ENCODE measurements around the gene MSRB3.

MSRB3 gene

DNA sequence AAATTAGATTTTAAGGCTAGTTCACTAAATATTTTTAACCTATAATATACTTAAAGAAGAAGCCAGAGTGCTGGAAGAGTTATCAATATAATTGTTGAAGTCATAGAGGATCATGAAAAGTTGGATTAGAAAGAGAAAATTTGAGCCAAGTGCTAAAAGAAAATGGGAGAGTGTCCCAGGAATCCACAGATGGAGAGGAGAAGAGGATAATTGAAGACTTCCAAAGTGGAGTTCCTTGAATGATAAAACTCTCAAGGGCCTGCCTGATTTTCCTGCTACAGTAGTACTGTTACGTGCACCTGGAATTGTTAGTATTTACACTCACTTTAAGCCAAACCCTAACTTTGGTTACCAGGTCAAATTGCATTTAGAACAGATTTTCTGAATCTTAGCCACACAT, 113.2 kb downstream of the MSRB3 start:
- no peak for DNase-seq (ENCODE audit: low spot score)

DNA sequence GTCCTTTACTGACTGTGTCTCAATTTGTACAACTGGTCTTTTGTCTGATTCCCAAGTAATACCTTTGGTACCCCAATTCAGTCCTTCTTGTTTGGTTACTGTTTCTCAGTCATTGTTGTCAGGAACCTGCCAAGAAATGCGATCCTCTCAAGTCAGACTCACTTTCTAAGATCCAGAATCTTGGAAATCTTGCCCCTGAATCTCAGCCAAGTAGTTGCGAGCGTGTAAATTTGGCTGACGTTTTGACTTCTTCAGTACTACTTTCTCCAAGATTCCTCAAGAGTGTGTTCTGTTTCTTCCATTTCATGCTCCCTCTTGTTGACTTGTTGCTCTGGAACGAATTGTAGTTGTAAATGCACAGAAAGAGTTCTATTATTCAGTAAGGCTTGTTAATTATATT, 114.0 kb downstream of the MSRB3 start:
- DNase-seq (ENCODE audit: low spot score) = no peak

DNA sequence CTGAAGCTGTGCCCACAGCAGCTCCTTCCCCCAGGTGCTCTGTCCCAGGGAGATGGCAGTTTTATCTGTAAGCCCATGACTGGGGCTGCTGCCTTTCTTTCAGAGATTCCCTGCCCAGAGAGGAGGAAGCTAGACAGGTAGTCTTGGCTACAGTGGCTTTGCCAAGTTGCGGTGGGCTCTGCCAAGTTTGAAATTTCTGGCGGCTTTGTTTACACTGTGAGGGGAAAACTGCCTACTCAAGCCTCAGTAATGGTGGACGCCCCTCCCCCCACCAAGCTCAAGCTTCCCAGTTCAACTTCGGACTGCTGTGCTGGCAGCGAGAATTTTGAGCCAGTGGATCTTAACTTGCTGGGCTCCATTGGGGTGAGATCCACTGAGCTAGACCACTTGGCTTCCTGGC, 124.7 kb downstream of the MSRB3 start:
- DNase-seq (ENCODE audit: low spot score) = no peak

DNA sequence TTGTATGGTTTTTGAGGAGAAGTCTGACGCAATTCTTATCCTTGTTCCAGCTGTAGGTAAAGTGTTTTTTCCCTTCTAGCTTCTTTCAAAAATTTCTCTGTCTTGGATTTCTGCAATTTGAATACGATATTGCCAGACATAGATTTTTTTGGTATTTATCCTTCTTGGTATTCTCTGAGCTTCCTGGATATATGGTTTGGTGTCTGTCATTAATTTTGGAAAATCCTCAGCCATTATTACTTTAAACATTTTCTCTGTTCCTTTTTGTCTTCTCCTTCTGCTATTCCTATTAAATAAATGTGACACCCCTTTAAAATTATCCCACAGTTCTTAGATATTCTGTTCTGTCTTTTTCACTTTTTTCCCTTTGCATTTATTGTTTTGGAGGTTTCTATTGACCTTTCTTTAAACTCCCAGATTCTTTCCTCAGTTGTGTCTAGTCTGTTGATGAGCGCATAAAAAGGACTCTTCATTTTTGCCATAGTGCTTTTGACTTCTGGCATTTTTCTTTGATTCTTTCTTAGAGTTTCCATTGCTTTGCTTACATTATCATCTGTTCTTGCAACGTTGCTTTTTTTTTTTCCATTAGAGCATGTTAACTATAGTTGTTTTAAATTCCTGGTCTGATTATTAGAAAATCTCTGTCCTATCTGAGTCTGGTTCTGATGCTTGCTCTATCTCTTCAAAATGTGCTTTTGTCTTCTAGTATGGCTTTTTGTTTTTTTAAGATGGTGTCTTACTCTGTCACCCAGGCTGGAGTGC, 129.1 kb downstream of the MSRB3 start:
- no peak for DNase-seq (ENCODE audit: low spot score)

DNA sequence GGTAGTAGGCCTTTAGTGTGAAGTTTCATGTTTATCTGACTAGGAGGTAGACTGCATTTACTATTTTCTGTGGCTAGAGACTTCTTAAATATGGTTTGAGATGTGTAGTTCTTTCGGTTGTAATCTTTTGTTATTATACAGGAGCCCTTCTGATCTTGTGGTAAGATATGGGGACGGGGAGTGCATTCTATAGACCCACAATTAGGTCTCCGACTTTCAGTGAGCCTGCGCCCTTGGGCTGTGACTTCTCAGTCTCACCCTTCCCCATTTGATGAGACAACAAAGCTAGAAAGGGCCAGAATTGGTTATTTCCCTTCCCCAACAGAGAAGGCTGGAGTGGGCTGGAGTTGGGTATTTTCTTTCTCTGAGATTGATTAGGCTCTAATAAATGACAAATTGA, 130.0 kb downstream of the MSRB3 start:
- no peak for DNase-seq (ENCODE audit: low spot score)

DNA sequence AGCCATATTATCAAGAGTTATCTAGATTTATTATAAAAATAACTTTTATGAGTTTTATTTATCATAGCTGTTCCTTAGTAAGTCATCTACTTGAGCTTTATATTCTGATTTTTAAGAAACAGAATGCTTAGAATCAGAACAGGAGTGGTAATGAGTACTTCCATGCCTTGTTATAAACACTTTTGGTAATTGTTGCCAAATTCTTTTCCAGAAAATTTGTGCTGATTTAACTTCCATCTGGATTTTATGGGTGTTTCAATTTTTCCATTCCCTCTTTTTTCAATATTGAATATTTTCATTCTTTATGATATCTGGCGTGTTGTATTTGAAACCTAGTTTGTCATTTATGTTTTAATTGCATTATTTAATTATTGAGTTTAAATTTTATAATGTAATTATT, 131.2 kb downstream of the MSRB3 start:
- DNase-seq (ENCODE audit: low spot score) = no peak

DNA sequence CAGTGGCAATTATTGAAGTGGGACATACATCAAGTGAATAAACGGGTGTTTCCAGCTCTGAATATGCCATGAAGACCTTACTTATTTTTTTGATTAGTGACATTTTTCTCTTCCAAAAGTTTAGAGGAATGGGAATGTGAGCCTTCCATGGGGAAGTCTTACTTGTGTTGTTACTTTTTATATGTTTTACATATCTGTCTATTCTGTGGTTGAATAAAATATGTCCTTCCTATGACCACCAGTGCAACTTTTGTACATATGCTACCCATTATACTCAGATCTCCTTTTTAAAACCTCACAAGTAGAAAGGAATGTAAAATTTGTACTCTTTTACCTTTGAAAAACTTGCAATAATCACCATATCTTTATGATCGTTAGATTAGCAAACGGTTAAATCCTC, 132.7 kb downstream of the MSRB3 start:
- no peak for DNase-seq (ENCODE audit: low spot score)

DNA sequence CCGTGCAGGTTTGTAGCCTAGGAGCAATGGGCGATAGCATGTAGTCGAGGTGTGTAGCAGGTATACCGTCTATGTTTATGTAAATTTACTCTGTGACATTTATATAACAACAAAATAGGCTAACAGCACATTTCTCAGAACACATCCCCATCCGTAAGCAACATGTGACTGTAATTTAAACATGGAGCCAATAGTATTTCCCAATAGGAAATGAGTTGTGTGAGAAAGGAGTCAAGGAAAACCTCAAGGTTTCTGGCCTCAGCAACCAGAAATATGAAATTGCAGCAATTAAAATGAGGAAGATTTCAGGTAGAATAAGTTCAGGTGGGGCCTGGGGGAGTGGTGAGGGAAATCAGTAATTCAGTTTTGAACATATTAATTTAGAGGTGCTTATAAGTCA, 136.0 kb downstream of the MSRB3 start:
- no peak for DNase-seq (ENCODE audit: low spot score)

DNA sequence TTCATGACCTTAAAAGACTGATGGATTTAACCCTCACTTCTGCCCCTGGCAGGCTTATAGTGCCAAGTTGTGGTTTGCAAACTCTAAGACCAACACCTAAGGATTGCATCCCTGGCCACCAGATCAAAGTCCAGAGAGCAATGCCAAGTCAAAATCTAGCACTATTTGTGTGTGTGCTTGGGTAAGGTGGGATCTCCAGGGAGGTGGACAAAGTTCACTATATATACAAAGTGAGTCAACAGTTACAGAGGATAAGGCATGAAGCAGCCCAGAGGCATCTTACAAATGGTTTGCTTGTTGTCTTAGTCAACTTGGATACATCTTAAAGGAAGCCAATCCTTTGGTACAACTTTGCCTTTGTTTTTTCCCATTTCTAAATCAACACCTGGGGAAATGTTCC, 137.3 kb downstream of the MSRB3 start:
- no peak for DNase-seq (ENCODE audit: low spot score)

DNA sequence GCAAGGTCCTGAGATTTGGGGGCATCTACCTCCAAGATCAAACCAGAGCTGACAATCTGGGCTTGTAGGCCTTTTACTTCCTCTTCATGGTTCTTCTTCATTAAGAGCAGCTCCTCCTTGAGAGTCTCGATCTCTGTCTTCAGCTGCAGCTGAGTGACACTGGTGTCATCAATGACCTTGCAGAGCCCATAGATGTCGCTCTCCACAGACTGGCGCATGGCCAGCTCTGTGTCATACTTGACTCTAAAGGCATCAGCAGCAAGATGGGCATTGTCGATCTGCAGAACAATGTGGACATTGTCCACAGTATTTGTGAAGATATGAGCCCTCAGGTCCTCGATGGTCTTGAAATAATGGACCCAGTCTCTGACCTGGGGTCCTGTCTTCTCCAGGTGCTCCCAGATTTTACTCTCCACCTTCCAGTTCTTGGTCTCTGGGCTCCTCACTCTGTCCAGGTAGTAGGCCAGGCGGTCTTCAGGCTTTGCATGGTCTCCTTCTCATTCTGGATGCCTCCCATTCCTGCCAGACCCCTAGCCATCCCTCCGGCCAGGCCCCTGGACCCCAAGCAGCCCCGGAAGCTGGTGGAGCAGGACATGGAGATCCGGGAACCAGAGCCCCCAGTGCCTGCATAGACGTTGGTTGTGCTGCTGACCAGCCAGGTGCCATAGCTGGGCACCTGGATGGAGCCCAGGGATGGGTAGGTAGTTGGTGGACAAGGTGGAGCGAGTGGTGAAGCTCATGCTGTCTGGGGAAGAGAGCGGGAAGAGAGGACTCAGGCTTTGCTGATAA, 141.0 kb downstream of the MSRB3 start:
- no peak for DNase-seq (ENCODE audit: low spot score)

DNA sequence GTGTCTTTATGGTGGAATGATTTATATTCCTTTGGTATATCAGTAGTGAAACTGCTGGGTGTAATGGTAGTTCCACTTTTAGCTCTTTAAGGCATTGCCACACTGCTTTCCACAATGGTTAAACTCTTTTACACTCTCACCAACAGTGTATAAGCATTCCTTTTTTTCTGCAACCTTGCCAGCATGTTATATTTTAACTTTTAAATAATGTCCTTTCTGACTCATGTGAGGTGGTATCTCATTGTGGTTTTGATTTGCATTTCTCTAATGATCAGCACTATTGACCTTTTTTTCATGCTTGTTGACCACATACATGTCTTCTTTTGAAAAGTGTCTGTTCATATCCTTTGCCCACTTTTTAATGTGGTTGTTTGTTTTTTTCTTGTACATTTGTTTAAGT, 142.5 kb downstream of the MSRB3 start:
- no peak for DNase-seq (ENCODE audit: low spot score)

DNA sequence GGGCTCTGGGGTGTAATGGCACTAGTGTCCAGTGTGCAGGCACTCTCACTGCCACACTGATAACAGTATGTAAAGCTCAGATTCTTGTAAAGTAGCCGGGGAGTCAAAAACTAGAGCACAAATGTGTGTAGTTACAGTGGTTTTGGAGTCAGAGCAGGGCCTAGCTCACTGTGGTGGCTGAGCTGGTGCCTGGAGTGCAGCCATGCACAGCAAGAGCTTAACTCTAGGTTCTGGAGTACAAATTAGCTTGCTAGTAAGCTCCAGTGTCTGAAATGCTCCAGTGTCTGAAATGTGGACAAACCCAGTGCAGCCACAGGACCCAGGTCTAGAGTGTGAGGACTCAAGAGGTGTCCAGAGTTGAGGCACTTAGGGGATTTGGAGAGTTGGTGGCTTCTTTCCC, 149.2 kb downstream of the MSRB3 start:
- no peak for DNase-seq (ENCODE audit: low spot score)

DNA sequence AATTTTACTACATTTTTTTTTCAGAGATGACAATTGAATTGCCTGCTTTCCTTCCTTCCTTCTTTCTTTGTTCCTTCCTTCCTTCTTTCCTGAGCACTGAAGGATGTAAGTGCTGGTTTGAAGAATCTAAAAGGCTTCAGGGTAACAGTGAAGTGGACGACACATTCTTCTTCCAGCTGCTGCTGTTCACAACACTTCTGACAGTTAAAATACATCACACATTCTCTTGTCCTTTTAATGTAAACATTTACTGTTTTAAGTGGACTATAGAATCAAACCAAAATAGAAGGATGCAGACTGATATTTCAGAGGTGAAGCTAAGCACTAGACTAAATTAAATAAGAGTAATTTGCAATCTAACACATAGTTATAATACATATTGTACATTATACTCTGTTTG, 151.5 kb downstream of the MSRB3 start:
- DNase-seq (ENCODE audit: low spot score) = no peak

DNA sequence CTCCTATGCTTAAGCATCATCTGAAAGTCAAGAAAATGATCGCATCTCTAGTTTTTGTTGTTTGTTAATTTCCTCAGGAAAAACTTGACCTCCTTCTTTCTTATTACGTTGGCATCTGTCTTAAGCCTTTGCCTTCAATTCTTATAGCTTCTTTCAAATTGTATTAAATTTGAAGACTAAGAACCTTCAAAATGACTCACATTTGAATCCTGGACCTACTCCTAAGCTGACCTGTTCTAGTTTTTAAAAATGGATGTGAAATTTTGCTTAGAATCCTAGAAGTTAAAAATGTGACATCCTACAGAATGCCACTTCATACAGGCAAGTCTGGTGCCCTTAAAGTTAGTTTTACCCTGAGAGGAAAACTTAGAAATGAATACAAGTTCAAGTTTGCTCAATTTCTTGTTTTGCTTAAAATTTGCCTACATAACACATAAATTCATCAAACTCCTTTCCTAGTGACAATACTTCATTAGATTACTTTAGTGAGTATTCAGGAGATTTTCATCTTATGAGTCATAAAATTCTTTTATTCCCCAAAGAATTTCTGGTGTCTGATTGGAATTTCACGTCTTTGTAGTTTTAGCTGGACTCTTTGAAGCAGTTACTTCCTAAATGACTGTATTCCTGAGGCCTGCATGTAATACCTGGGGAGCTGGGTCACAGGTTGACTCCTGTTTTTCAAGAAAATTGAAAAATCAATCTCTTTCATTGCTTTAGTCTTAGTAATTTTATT, 152.3 kb downstream of the MSRB3 start:
- no peak for DNase-seq (ENCODE audit: low spot score)

DNA sequence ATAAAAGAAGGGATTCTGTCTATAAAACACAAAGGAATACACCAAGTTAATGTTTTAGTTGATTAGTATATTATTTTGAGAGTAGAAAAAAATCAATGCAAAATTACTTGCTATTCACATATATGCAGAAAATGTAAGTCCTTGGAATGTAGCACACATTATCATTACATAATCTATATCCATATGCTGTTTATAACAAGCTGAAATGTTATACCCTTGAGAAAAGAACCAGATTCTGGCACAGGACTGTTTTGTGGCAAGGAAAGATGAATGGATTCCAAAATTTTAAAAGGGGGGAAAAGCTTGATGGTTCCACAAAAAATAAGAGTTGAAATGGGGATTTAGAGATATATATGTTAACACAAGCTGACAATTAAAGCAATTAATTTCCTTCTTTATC, 153.6 kb downstream of the MSRB3 start:
- no peak for DNase-seq (ENCODE audit: low spot score)

DNA sequence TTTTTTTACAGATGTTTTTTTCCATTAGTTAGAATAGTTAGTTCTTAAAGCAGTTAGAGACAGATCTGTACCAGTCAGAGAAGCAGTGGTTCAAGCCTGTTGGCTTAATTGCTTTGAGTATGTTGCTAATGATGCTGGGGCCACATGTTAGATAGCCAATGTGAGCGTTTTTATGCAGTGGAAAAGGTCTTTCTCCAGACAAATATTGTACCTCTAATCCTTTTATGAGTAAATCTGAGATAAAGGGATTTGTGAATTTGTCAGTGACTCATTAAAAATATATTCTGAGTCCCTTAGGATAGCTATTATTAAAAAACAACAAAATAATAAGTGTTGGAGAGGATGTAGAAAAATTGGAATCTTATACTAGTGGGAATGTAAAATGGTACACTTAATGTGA, 154.2 kb downstream of the MSRB3 start:
- no peak for DNase-seq (ENCODE audit: low spot score)

DNA sequence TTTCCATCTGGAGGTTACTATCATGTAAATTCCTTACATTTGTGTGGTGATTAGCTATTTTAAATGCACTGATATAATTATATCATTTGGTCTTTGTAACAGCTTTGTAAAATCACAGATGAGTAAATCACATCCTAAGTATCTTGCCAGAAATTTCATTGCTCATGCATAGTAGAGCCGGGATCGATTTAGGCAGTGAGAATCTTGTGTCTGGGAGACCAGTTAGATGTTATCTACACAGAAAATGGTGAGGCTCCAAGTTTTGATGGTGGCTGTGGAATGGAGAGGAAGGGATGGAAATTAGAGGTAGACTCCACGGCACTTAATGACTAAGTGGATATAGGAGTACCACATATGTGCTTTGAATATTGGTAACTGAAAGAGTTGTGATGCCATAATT, 156.3 kb downstream of the MSRB3 start:
- no peak for DNase-seq (ENCODE audit: low spot score)

DNA sequence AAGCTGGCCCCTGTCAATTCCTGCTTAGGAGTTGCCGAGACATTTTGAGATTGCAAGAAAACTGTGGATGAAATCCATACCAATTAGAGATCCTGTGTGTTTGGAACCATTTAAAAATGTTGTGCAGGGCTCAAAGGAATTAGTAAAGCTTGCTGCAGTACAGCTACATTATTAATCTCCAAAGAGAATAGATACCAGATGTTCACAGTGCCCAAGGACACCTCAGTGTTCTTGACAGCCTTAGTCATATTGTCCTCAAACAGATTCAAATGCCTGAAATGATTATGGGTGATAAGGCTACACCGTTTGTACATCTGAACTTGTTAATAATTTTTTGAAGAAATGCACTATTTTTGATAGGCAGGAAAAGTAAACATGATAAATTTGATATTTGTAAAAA, 164.6 kb downstream of the MSRB3 start:
- DNase-seq (ENCODE audit: low spot score) = no peak

DNA sequence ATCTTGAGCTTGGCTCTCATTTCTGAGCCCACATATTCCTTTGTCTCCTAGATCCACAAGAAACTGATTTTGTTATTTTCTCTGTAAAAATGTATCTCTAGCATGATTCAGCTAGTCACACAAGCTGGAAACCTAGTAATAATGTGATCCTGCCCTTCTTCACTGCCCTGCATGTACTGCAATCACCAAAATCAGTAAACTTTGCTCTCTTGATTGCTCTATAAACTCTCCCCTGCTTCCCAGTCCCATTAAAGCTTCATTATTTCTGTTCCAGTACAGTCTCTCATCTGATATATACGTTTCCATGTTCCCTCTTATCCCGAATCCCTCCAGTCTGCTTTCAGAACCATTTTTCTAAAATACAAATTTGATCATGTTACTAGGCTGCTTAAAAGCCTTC, 166.5 kb downstream of the MSRB3 start:
- DNase-seq (ENCODE audit: low spot score) = no peak

DNA sequence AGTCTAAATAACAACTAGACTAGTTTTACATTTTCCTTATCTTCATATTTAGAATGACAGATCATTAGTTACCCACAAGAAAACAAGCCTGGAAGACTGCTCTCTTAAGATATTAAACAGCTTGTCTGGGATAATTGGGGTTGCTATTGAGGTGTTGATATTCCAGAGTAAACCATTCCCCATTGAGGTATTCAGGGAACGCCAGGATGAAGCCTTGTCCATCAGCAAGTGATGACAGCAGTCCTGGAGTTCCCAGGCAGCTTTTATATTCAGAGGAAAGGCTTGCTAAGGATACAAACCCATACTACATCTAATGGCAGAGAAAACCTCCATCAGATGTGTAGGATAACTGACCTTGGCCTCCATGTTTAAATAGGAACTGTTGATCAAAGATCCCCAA, 168.4 kb downstream of the MSRB3 start:
- DNase-seq (ENCODE audit: low spot score) = no peak

DNA sequence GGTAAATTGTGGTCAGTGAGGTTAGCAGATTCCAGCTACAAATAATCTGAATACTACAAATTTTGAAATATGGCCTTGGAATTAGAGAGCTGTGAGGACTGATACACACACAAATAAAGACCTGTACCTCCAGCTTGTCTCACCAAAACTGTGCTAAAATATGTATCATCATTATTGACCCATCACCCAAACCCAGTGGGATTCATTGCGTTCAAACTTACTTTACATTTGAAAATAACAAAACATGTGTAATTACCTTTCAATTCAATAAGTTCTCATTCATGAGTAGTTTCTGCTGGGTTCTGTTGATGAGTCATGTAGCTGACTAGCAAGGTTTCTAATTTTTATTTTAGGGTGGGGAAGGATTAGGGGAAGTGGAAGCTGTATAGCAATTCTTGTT, 170.9 kb downstream of the MSRB3 start:
- no peak for DNase-seq (ENCODE audit: low spot score)

DNA sequence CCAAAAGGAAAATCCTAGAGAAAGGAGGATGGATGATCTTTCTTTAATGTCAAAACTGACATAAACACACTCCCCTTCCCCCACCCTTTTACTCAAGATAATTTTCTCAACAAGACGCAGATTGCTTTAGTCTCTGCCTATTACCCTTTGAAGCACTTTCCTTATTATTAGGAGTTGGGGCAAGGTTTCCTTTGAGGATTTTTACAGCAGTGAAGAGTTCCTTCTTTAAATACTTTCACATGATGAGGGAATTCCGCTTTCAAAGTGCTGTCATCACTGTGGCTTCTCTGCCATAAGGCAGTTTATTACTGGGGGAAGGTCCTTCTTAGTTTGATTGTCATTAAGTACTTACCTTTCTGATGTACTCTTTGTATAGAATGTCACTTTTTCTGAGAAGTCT, 172.1 kb downstream of the MSRB3 start:
- no peak for DNase-seq (ENCODE audit: low spot score)
